ENCODE measurements around the gene HIRIP3. TPM values are rescaled to one million over a fixed set of nuclear protein-coding genes. Genes with fewer than 3 reads are reported as not detected.

Gene HIRIP3
- polyA plus RNA-seq, 1 donor (not counting 4 experiments of a cell fraction or from before 2014, with no cell fraction given), result 4.1 TPM

DNA sequence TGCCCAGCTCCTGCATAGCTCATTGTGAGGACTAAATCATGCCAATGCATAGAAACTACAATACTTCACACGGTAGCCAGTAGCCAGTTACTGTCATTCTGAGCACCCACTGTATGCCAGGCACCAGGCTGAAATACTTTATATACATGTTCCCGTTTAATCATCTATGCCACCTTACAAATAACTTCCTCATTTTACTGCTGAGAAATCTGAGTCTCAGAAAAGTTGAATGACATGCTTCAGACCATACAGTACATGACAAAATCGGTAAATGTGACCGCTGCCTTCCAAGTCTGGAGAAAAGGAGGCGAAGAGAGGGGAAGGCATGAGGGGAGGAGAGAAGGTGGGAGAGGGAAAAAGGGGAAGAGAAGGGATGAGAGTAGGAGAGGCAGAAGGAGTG, 44.8 kb upstream of the HIRIP3 start:
- H3K9ac ChIP-seq (ENCODE audit: control insufficient read depth, extremely low read depth, insufficient read depth, low read length), result no peak overlapping the region
- H3K4me3 ChIP-seq (ENCODE audit: control insufficient read depth in 2 of 3, extremely low read depth in 1 of 3, insufficient read depth in 2 of 3, low read depth in 1 of 3, low read length in 3 of 3), result no peak overlapping the region
- no peaks in the 10 kb centered on the region for H3K4me1 ChIP-seq (ENCODE audit: control insufficient read depth, extremely low read depth, insufficient read depth, low read length)
- no peaks in the 10 kb centered on the region for H3K36me3 ChIP-seq (ENCODE audit: control insufficient read depth in 2 of 2, extremely low read depth in 1 of 2, insufficient read depth in 2 of 2, low read length in 2 of 2)
- no peak for DNase-seq (ENCODE audit: low read depth, low spot score)
- H3K27me3 ChIP-seq (ENCODE audit: control insufficient read depth, extremely low read depth, insufficient read depth, low read length), result no peaks in the 10 kb centered on the region
- no peaks in the 10 kb centered on the region for H3K9me3 ChIP-seq (ENCODE audit: control insufficient read depth, low read depth, low read length)
- no peaks in the 10 kb centered on the region for H4K20me1 ChIP-seq (ENCODE audit: control insufficient read depth, extremely low read depth, insufficient read depth, low read length)
- no peaks in the 10 kb centered on the region for H3K79me2 ChIP-seq (ENCODE audit: control insufficient read depth, insufficient read depth, low read length)
- FAIRE-seq, result no peak
- TF ChIP-seq, protein P1, sequence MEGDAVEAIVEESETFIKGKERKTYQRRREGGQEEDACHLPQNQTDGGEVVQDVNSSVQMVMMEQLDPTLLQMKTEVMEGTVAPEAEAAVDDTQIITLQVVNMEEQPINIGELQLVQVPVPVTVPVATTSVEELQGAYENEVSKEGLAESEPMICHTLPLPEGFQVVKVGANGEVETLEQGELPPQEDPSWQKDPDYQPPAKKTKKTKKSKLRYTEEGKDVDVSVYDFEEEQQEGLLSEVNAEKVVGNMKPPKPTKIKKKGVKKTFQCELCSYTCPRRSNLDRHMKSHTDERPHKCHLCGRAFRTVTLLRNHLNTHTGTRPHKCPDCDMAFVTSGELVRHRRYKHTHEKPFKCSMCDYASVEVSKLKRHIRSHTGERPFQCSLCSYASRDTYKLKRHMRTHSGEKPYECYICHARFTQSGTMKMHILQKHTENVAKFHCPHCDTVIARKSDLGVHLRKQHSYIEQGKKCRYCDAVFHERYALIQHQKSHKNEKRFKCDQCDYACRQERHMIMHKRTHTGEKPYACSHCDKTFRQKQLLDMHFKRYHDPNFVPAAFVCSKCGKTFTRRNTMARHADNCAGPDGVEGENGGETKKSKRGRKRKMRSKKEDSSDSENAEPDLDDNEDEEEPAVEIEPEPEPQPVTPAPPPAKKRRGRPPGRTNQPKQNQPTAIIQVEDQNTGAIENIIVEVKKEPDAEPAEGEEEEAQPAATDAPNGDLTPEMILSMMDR (optimal IDR thresholded peaks at IDR 0.05 in 1 of 3, IDR thresholded peaks at IDR 0.05 in 1 of 3, conservative IDR thresholded peaks at IDR 0.05 in 1 of 3; ENCODE audit: extremely low read depth in 1 of 3, insufficient read depth in 2 of 3, low read length in 3 of 3), result no peak
- TF ChIP-seq EZH2 (IDR thresholded peaks at IDR 0.05; ENCODE audit: low read length), result no peak
- H3K4me2 ChIP-seq (ENCODE audit: control insufficient read depth, extremely low read depth, insufficient read depth, low read depth, low read length), result no peak overlapping the region
- H3K9me1 ChIP-seq (ENCODE audit: control insufficient read depth, extremely low read depth, insufficient read depth, low read length), result no peaks in the 10 kb centered on the region
- no peak overlapping the region for H3K27ac ChIP-seq (ENCODE audit: control insufficient read depth, insufficient read depth, low read length)
- no peak overlapping the region for H2AFZ ChIP-seq (ENCODE audit: control insufficient read depth, low read length)
- dilution Hi-C loops (cut with MboI; ENCODE audit: extremely low pct_ligation_motif_present, low sequenced_read_pairs), result no loop called here

DNA sequence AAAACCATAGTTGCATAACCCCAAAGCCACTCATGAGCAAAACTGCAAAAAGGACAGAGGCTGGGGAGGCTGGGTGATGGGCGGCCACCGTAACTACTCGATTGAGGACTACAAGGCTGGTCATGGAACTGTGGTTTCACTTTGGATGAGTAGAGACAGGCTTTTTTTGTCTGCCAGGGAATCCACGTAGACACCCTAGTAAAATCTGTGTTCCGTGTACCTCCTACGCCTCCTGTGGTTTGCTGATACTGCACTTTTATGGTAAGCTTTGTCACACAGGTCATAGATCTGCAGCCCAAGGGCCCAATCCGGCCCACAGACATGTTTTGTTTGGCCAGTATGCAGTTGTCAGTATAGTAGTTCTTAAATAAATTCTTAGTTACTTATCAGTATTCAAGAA, 37.9 kb upstream of the HIRIP3 start:
- Histone ChIP-seq H3K9ac (ENCODE audit: control insufficient read depth, extremely low read depth, insufficient read depth, low read length) (no peak overlapping the region), H3K4me2 (ENCODE audit: control insufficient read depth, extremely low read depth, insufficient read depth, low read depth, low read length) (no peak overlapping the region), H3K9me1 (ENCODE audit: control insufficient read depth, extremely low read depth, insufficient read depth, low read length) (no peaks in the 10 kb centered on the region), H3K36me3 (ENCODE audit: control insufficient read depth in 2 of 2, extremely low read depth in 1 of 2, insufficient read depth in 2 of 2, low read length in 2 of 2) (no peaks in the 10 kb centered on the region), H3K27ac (ENCODE audit: control insufficient read depth, insufficient read depth, low read length) (no peak overlapping the region), H3K79me2 (ENCODE audit: control insufficient read depth, insufficient read depth, low read length) (no peaks in the 10 kb centered on the region), H3K27me3 (ENCODE audit: control insufficient read depth, extremely low read depth, insufficient read depth, low read length) (peaks cover 36% of the 10 kb centered on the region), H3K4me1 (ENCODE audit: control insufficient read depth, extremely low read depth, insufficient read depth, low read length) (no peaks in the 10 kb centered on the region), H3K9me3 (ENCODE audit: control insufficient read depth, low read depth, low read length) (no peaks in the 10 kb centered on the region), H3K4me3 (ENCODE audit: control insufficient read depth in 2 of 3, extremely low read depth in 1 of 3, insufficient read depth in 2 of 3, low read depth in 1 of 3, low read length in 3 of 3) (no peak overlapping the region), H4K20me1 (ENCODE audit: control insufficient read depth, extremely low read depth, insufficient read depth, low read length) (no peaks in the 10 kb centered on the region), H2AFZ (ENCODE audit: control insufficient read depth, low read length) (no peak overlapping the region)
- FAIRE-seq (no peak), DNase-seq (ENCODE audit: low read depth, low spot score) (no peak)
- TF ChIP-seq EZH2 (IDR thresholded peaks at IDR 0.05; ENCODE audit: low read length), result no peak
- TF ChIP-seq, protein P1 (optimal IDR thresholded peaks at IDR 0.05 in 1 of 3, IDR thresholded peaks at IDR 0.05 in 1 of 3, conservative IDR thresholded peaks at IDR 0.05 in 1 of 3; ENCODE audit: extremely low read depth in 1 of 3, insufficient read depth in 2 of 3, low read length in 3 of 3), result no peak
- dilution Hi-C loops (cut with MboI; ENCODE audit: extremely low pct_ligation_motif_present, low sequenced_read_pairs), result no loop called here
